A673 (cell line): ENCODE measurements around the gene SIM2. TPM values are rescaled to one million over a fixed set of nuclear protein-coding genes. Genes with fewer than 3 reads are reported as not detected.

Experiments used
- BruUV-seq: library from RNA; stranded (reverse); fragments of 400-500 nt; replicated peaks from 2 replicates; lab custom pipeline; 2021; lab: Mats Ljungman, UMichigan
- CTCF ChIA-PET: fragments of 300-600 bp; sonication (Branson Sonifier 250); formaldehyde crosslinking; loops from one replicate; lab custom pipeline; 2022; ENCODE audit warnings: antibody characterized with exemption; lab: Charles Lee
- POLR2A ChIA-PET: fragments of 300-600 bp; sonication (Branson Sonifier 250); formaldehyde crosslinking; loops from one replicate; lab custom pipeline; 2022; ENCODE audit warnings: antibody characterized with exemption; ENCODE audit not compliant: low non-redundant PET; lab: Charles Lee
- DNase-seq: peaks from one replicate; pipeline ENCODE4 v3.0.0-alpha.2; 2015; ENCODE audit warnings: low spot score
- H3K27ac ChIP-seq: fragments of 200-600 bp; sonication (generic); 2 replicates; pipeline ENCODE4 v1.5.1; 2016; ENCODE audit warnings: mixed run types, low read depth, mild to moderate bottlenecking, mixed read lengths, antibody characterized with exemption, low read length; ENCODE audit not compliant: poor library complexity, severe bottlenecking
- H3K27me3 ChIP-seq: fragments of 200-600 bp; sonication (generic); replicated peaks from 2 replicates; pipeline ENCODE4 v1.6.1; 2017; ENCODE audit warnings: mixed run types, low read depth, mild to moderate bottlenecking, mixed read lengths, antibody characterized with exemption, low read length; ENCODE audit not compliant: insufficient read depth, poor library complexity
- H3K36me3 ChIP-seq: fragments of 200-600 bp; sonication (generic); 2 replicates; pipeline ENCODE4 v1.6.1; 2016; ENCODE audit warnings: mixed run types, mild to moderate bottlenecking, mixed read lengths, antibody characterized with exemption, low read length; ENCODE audit not compliant: insufficient read depth, poor library complexity, severe bottlenecking
- H3K4me1 ChIP-seq: fragments of 200-600 bp; sonication (generic); 2 replicates; pipeline ENCODE4 v1.6.1; 2017; ENCODE audit warnings: mixed run types, mild to moderate bottlenecking, mixed read lengths, antibody characterized with exemption, low read length; ENCODE audit not compliant: insufficient read depth, poor library complexity, severe bottlenecking
- H3K4me3 ChIP-seq: fragments of 200-600 bp; sonication (generic); 2 replicates; pipeline ENCODE4 v1.5.1; 2016; ENCODE audit warnings: low read depth, mixed run types, mild to moderate bottlenecking, mixed read lengths, low read length; ENCODE audit not compliant: poor library complexity, severe bottlenecking
- H3K9me3 ChIP-seq: fragments of 200-600 bp; sonication (generic); 2 replicates; pipeline ENCODE4 v1.6.1; 2016; ENCODE audit warnings: mixed run types, low read depth, mild to moderate bottlenecking, mixed read lengths, antibody characterized with exemption, low read length; ENCODE audit not compliant: poor library complexity, severe bottlenecking
- CTCF ChIP-seq: fragments of 300-800, 200-600 bp; sonication (generic); conservative IDR thresholded peaks from 2 replicates; pipeline ENCODE4 v1.5.1; 2017; ENCODE audit warnings: low read depth, mild to moderate bottlenecking, antibody characterized with exemption, low read length, moderate library complexity, mixed read lengths
- EZH2 ChIP-seq: fragments of 200-600 bp; sonication (generic); IDR thresholded peaks from 2 replicates; pipeline ENCODE4 v1.6.1; 2017; ENCODE audit warnings: borderline replicate concordance, low read depth, mild to moderate bottlenecking, mixed read lengths, antibody characterized with exemption, low read length; ENCODE audit not compliant: poor library complexity, severe bottlenecking
- intact Hi-C: fragments of 100-400 bp; cut with micrococcal nuclease; formaldehyde crosslinking; loops from one replicate; pipeline ENCODE4 v1.10.0; 2022; ENCODE audit not compliant: unreplicated experiment
- total RNA-seq: library from RNA; stranded (reverse); gene quantifications from 2 replicates; pipeline ENCODE4 v1.2.3, GENCODE V29; 2021

Gene SIM2
- total RNA-seq, 1 experiment from 2014 or later = 42.7 TPM

DNA sequence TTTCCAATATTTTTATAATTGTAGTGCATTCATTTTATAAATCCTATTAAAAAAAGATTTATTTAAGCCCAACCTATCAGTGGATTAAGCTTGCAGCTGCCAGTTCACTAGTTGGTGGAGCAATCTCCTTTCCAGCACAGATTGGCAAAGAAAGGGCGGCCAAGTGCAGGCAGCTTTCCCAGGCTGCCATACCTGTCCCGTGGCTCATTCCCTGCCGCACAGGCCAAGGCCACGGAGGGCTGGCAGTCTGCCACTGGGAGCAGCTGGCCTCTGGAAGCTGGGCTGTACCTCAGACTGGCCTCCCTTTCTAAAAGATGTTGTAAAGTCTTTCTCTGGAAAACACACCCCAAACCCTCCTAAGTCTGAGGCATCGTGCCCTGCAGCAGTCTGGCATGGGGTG, 74.2 kb downstream of the SIM2 start:
- Histone ChIP-seq H3K9me3 (no peaks in the 10 kb centered on the region), H3K36me3 (no peaks in the 10 kb centered on the region), H3K4me1 (peaks cover 6% of the 10 kb centered on the region), H3K4me3 (no peak overlapping the region), H3K27ac (no peak overlapping the region), H3K27me3 (no peaks in the 10 kb centered on the region)
- TF ChIP-seq EZH2 (no peak), CTCF (no peak)
- intact Hi-C loops = no loop called here
- POLR2A ChIA-PET = no interaction called here
- CTCF ChIA-PET = no interaction called here
- no TSS peak for BruUV-seq
- DNase-seq = no peak

GRCh38 chr21:36773995-36774394, 75.1 kb downstream of the SIM2 start:
- intact Hi-C loops = no loop called here
- no TSS peak for BruUV-seq

GRCh38 chr21:36776981-36777617, 78.2 kb downstream of the SIM2 start:
- H3K4me3 ChIP-seq = no peak overlapping the region
- BruUV-seq = no TSS peak
- no peaks in the 10 kb centered on the region for H3K36me3 ChIP-seq
- intact Hi-C loops = no loop called here
- H3K9me3 ChIP-seq = no peaks in the 10 kb centered on the region
- H3K4me1 ChIP-seq = no peaks in the 10 kb centered on the region
- no peak for TF ChIP-seq EZH2
- TF ChIP-seq CTCF = no peak
- no peak overlapping the region for H3K27ac ChIP-seq
- no peaks in the 10 kb centered on the region for H3K27me3 ChIP-seq
- no peak for DNase-seq
- ChIA-PET POLR2A (no interaction called here), CTCF (no interaction called here)

More at GRCh38 chr21:36773995-36774394, 75.1 kb downstream of the SIM2 start:
- CTCF ChIA-PET = interaction anchor here (0.6 kb wide), 1 partner anchor 133 kb away, joined by 3 read pairs; no protein-coding TSS in a partner anchor
- DNase-seq = no peak
- POLR2A ChIA-PET = no interaction called here
- Histone ChIP-seq H3K4me1 (peaks cover 6% of the 10 kb centered on the region), H3K36me3 (no peaks in the 10 kb centered on the region), H3K4me3 (no peak overlapping the region), H3K9me3 (no peaks in the 10 kb centered on the region), H3K27ac (no peak overlapping the region), H3K27me3 (no peaks in the 10 kb centered on the region)
- TF ChIP-seq EZH2 (no peak), CTCF (no peak)
